Uterus (tissue), 2 donors: ENCODE measurements around the gene MYH11.

Experiments used
- CTCF ChIP-seq, 4 experiments: fragments of 200-600 bp in 2 of 4; fragments of 450-650 bp in 2 of 4; sonication (generic) in 2 of 4; IDR thresholded peaks; one replicate each; pipeline ENCODE4 v1.5.1; 2016 to 2019; ENCODE audit warnings: antibody characterized with exemption in 4 of 4, mild to moderate bottlenecking in 2 of 4, moderate library complexity in 1 of 4
- POLR2A ChIP-seq, 2 donors: fragments of 450-650 bp; IDR thresholded peaks; one replicate each; pipeline ENCODE4 v1.6.1; 2016; ENCODE audit warnings: antibody characterized with exemption in 2 of 2, mild to moderate bottlenecking in 1 of 2, moderate library complexity in 1 of 2

- TF ChIP-seq CTCF (IDR thresholded peaks at IDR 0.05) (no peak), POLR2A (IDR thresholded peaks at IDR 0.05) (no peak)
Measured at GRCh38 chr16:15827299-15827698, 29.5 kb downstream of the MYH11 start.
